Activated CD4-positive, CD25-positive, alpha-beta regulatory T cell (primary cell): Measurements from ENCODE around the gene NPR1.

Experiments used
- DNase-seq, 4 experiments: peaks; one replicate each; lab custom pipeline; 2025; lab: John Stamatoyannopoulos, UW

The NPR1 gene

GRCh38 chr1:153727463-153728304, 49.2 kb downstream of the NPR1 start, which contains the start of gene INTS3:
INTS3 (plus strand) TSS chr1:153728050; CDS start chr1:153728635, 585 bp downstream.
- DNase-seq, result peak; percentile 91 to 99 (median 97)

- peak in 2 of 4 experiments; percentile 5 to 7 for DNase-seq
Measured at GRCh38 chr1:153728305-153729066, 50.0 kb downstream of the NPR1 start.

- no peak for DNase-seq
Measured at GRCh38 chr1:153730468-153730988, 52.0 kb downstream of the NPR1 start.

GRCh38 chr1:153733970-153734369, 55.5 kb downstream of the NPR1 start:
- no peak for DNase-seq

GRCh38 chr1:153734396-153735089, 56.1 kb downstream of the NPR1 start:
- DNase-seq, result no peak

GRCh38 chr1:153735090-153735420, 56.6 kb downstream of the NPR1 start:
- no peak for DNase-seq

- no peak for DNase-seq
Measured at GRCh38 chr1:153741986-153742385, 63.5 kb downstream of the NPR1 start.

GRCh38 chr1:153742411-153743142, 64.1 kb downstream of the NPR1 start:
- no peak for DNase-seq
